ENCODE data around the gene NT5C3B.

GRCh38 chr17:41814195-41814594, 21.8 kb downstream of the NT5C3B start:
- TF ChIP-seq POLR2AphosphoS5 (IDR thresholded peaks at IDR 0.05; ENCODE audit: low read depth, low read length) (no peak), POLR2A (IDR thresholded peaks at IDR 0.05; ENCODE audit: low read depth, low read length) (no peak), TAF1 (IDR thresholded peaks at IDR 0.05; ENCODE audit: borderline replicate concordance, low read depth, low read length) (no peak)
